NCI-H524 (cell line): ENCODE data around the gene NME7.

ENCODE experiments used
- DNase-seq, 2 experiments: peaks; one replicate each; lab custom pipeline; 2025; lab: John Stamatoyannopoulos, UW

NME7 gene

DNA sequence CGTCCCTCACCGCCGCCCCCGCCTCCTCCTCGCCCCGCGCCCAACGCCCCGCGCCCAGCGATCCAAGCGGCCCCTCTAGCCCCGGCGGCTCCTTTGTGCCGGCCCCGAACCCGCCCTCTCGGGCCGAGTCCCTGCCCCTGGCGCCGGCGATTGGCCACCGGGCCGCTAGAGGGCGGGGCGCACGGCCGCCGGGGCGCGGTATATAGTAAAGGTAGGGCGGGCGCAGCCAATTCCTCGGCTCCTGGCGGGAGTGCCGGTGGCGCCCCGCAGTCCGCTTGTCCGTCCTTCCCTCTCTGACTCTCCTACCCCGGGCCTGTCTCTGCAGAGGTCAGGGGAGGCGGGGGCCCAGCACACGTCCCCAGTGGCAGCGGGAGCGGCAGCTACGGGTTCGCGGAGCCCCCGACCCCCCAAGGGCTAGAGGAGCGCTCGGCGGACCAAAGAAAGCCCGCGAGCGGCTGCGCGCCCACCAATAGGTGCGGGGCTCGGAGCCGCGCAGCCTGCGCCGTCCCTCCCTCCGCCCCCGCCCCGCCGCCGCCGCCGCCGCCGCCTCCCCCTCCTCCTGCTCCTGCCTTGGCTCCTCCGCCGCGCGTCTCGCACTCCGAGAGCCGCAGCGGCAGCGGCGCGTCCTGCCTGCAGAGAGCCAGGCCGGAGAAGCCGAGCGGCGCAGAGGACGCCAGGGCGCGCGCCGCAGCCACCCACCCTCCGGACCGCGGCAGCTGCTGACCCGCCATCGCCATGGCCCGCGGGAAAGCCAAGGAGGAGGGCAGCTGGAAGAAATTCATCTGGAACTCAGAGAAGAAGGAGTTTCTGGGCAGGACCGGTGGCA, 261.3 kb downstream of the NME7 start, which contains the start of gene ATP1B1:
TSS of gene ATP1B1 (plus strand) at position 596 of the 826 bp plus-strand sequence. CDS start at position 736, 140 bp downstream.
- DNase-seq = peak; percentile 76 to 81

GRCh38 chr1:169105434-169106094, 262.0 kb downstream of the NME7 start:
- DNase-seq = peak; percentile 36 to 62

DNA sequence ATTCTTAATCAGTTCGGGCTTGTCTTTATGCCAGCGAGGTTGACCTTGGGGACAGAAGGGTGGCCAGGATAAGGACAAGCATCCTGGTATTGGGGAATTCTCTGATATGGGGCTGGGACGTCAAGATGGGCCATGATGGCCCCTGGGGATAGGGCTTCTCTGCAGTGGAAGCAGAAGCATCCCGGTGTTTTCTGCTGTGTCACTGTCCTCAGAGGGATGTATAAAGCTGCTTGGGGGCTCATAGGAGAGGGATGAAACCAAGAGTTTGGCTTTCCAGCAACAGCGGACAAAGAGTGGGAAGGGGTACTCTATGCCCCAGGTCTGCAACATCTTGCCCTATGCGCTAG, 262.5 kb downstream of the NME7 start:
- peak in 1 of 2 experiments; percentile 37 for DNase-seq

DNA sequence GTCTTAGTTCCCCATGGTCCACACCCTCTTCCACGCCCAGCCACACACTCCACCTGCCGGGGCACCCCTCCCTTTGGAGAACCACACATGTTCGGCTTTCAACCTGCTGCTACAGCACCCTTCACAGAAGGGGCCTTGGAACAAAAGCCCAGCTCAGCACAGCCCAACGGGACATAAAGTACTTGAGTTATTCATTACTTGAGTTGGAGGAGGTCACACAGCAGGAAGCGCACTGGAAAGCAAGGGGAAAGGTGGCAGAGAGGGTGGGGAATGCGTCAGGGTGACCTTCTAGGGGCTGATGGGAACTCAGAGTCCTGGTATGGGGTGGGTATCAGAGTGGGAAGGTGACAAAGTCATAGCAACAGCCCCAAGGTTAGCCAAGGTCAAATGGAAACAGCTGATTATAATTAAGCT, 264.1 kb downstream of the NME7 start:
- peak; percentile 26 to 86 for DNase-seq

DNA sequence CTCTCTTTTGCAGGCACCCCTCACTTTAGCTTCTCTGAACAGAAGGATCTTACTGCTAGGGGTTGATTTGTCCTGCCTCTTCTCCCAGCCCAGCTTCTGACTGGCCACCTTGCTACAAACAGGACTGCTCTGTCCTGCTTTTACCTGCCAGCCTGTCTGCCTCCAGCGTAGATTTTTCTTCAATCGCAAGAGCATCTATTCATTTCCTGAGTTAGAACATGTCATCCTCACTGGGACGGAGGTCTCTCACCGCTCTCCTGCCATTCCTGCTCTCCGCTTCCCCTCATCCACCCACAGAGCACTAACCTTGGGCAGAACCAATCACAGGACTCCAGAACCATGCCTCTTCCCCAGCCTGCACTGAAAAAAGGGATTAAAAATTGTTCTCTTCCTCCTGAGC, 264.6 kb downstream of the NME7 start:
- no peak for DNase-seq

DNA sequence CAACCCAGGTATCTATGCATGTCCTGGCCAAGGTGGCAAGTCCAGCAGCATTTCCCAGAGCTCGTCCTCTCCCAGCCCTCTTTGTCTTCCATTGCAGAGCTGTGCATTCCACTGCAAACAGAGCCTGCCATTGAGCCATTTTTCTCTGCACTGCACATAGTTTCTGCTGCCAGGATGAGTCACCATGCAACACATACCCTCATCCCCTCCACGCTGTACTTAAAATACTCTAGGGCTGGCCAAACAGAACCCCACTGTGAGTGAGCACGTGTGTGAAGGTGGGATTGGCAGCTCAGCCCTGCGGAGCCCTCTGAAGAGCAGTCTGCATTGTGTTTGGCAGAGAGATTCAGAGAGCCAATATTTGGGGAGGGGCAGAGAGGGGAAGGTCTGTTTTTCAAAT, 265.0 kb downstream of the NME7 start:
- DNase-seq = peak in 1 of 2 experiments; percentile 30

DNA sequence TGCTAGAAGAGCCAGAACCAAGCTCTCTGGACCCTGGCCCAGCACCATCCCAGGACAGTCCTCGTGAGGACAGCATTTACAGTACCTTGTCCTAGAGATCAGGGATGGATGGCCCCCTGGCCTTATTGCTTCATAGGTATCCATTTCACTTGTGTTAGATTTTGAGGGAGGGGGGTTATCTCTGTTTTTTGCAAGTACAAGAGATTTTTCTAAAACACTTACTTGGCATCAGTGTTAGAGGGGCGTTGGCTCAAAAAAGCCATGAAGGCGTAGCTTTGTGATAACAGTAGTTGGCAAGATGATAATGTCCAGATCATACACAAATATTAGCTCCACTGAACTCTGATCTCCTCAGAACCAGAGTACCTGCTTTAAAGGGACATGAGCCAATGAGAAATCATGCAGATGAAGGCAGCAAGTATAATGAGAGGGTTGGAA, 266.9 kb downstream of the NME7 start:
- no peak for DNase-seq

DNA sequence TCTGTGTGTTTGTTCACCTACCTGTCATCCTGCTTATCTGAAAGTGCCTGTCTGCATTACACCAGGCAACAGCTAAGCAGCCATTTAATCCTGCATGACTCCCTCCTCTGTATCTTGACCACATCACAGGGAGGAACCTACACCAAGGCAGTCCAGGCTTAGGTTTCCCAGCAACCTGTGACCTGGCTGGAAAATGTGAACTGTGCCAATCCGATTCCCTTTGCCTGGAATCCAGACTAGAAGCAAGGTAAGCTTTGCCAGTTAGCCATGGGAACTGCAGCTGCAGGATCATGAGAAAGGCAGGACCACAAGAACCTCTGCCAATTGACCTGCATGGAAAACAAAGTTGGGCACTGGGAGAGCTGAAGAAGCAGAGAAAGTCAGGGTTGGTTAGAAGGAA, 267.4 kb downstream of the NME7 start:
- DNase-seq = no peak

DNA sequence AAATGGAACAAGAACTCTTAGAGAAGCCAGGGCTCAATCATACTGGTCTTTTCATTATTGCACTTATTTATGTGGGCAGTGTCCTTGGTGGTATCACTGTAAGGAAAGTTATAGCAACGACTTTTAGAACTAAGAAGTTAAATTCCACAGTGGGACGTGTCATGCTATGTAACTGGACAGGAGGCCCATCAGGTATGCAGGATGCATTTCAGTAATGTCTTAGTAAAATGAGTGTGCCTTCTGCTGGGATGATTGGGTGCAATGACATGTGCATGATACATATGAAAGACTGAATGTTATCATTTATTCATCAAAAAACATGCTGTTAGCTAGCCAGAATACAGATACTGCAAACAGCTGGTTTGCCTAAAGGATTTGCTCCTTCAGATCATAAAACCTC, 268.0 kb downstream of the NME7 start:
- DNase-seq = no peak

GRCh38 chr1:169098380-169098779, 269.2 kb downstream of the NME7 start:
- no peak for DNase-seq

GRCh38 chr1:169094897-169095569, 272.6 kb downstream of the NME7 start:
- DNase-seq = peak; percentile 18 to 66

DNA sequence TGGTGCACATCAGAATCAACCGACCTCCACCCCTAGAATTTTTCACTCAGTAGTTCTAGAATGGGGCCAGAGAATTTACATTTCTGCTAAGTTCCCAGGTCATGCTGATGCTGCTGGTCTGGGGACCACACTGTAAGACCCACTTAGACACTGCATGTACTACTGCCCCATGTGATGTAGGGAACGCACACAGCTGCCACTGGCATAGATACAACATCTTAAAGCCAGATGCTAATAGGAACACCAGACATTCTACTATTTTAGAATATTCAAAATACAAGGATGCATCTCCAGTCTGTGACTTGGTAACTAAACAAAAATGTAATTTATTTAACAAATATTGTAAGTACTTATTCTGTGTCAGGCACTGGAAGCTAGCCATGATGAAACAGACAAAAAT, 275.2 kb downstream of the NME7 start:
- no peak for DNase-seq

DNA sequence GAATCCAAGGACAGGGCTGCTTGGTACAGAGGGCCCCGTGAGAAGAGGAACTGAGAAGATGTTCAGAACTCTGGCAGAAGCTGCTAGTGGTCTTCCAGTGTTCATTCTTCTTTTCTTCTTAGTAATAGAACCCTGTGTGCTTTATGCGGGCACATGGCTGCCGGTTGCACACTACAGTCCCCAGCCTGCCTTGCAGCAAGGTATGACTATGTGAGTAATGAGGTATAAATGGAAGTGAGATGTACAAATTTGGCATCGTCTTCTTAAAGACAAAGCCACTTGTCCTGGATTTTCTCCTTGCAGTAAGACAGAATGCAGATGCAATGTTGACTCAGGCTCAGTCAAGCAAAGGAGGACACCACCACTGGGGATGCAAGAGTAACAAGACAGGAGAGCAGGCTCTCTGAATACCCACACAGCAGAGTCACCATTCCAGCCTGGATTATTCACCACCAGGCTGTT, 276.1 kb downstream of the NME7 start:
- no peak for DNase-seq

- no peak for DNase-seq
Measured at GRCh38 chr1:169090900-169091311, 276.7 kb downstream of the NME7 start.

- no peak for DNase-seq
Measured at GRCh38 chr1:169090308-169090899, 277.2 kb downstream of the NME7 start.

- no peak for DNase-seq
Measured at GRCh38 chr1:169089776-169090175, 277.8 kb downstream of the NME7 start.

- no peak for DNase-seq
Measured at GRCh38 chr1:169087876-169088275, 279.7 kb downstream of the NME7 start.

DNA sequence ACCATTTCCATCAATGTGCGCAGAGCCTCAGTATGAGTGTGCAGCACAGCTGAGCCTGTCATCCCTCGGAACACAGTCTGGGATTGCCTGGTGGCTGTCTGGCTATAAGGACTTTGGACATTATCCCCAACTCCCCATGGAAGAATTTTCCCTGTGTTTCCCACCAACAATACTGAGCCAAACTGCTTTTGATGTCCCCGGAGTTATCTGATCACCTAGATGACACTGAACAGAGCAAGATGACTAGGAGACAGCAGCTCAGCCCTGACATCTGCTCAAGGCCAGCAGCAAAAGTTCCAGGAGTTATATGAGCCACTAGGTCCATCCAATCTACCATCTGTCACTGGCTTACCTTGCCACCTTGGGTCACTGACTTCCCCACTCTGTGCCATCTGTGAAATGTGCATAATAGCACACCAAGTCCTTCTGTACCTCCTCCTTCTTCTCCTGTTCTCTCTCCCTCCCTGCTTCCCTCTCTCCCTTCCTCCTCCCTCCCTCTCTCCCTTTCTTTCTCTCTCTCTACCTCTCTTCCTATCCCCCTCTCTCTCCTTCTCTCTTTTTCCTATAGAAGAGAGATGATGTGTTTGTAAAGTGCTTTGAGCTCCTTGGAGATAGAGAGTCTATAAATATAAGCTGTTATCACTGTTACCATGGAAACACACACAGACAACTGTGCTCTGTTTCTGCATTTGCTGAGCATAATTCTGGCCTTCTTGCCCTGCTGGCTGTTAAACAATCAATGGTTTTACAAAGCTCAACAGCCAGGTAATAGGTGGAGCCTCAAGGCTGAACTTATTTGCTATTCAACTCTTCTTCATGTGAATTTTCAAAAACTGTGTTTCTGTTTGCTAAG, 280.8 kb downstream of the NME7 start:
- DNase-seq = peak; percentile 92 to 96

DNA sequence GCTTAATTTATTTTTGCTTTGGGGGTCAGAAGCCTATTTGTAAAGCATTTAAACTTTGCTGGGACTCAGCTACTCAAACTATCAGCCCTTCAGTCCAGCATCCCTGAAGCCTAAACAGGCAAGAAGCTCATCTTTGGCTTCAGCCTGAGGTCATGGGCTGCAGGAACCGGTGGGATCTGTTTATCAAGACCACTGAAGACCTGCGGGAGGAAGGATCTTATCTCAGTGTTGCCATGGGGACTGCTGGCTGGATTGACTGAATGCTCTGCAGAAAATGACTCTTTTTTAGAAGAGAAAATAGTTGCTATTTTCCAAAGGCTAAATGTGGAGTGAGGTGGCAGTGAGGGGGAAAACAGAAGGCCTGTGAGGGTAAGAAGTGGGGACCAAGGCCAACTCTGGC, 281.7 kb downstream of the NME7 start:
- DNase-seq = no peak
